Skeletal muscle satellite cell (primary cell): ENCODE measurements around the gene CHADL.
"Not testable (repeated sequence)": the region's sequence is repeated elsewhere in the genome, so short reads cannot be mapped to it uniquely, and the experiment has no call there.

Experiments used
- H3K27me3 ChIP-seq: 2 replicates; pipeline ENCODE4 v1.7.0; 2013; ENCODE audit warnings: low read length; ENCODE audit not compliant: control insufficient read depth, insufficient read depth
- H3K36me3 ChIP-seq: 2 replicates; pipeline ENCODE4 v1.7.0; 2013; ENCODE audit warnings: mild to moderate bottlenecking, control low read depth, low read length; ENCODE audit not compliant: insufficient read depth
- H3K4me1 ChIP-seq: 2 replicates; pipeline ENCODE4 v1.7.0; 2013; ENCODE audit warnings: low read length; ENCODE audit not compliant: control insufficient read depth, insufficient read depth
- H3K4me2 ChIP-seq: 2 replicates; pipeline ENCODE4 v1.7.0; 2013; ENCODE audit warnings: mild to moderate bottlenecking, low read length
- H3K4me3 ChIP-seq: 2 replicates; pipeline ENCODE4 v1.7.0; 2013; ENCODE audit warnings: low read length
- H3K9ac ChIP-seq: 2 replicates; pipeline ENCODE4 v1.7.0; 2013; ENCODE audit warnings: mild to moderate bottlenecking, low read depth, low read length, moderate library complexity
- H3K9me3 ChIP-seq: replicated peaks from 2 replicates; pipeline ENCODE4 v1.7.0; 2013; ENCODE audit warnings: mild to moderate bottlenecking, control low read depth, low read length

The CHADL gene

GRCh38 chr22:41201141-41201540 lies 39.6 kb downstream of the CHADL start:
- no peak overlapping the region for H3K4me2 ChIP-seq
- no peaks in the 10 kb centered on the region for H3K9me3 ChIP-seq
- H3K4me3 ChIP-seq = no peak overlapping the region
- peaks cover 13% of the 10 kb centered on the region for H3K4me1 ChIP-seq
- no peaks in the 10 kb centered on the region for H3K36me3 ChIP-seq
- H3K27me3 ChIP-seq = peaks cover 7% of the 10 kb centered on the region
- no peak overlapping the region for H3K9ac ChIP-seq

- Histone ChIP-seq H3K9me3 (no peaks in the 10 kb centered on the region), H3K36me3 (no peaks in the 10 kb centered on the region), H3K9ac (peak overlapping the region; percentile 31)
Measured at GRCh38 chr22:41198027-41198580, 42.6 kb downstream of the CHADL start.

GRCh38 chr22:41197038-41197972 lies 43.4 kb downstream of the CHADL start:
- Histone ChIP-seq H3K9ac (peak overlapping the region; percentile 31), H3K4me3 (peak overlapping the region; percentile 95), H3K9me3 (no peaks in the 10 kb centered on the region), H3K4me1 (peaks cover 11% of the 10 kb centered on the region), H3K4me2 (peak overlapping the region; percentile 97), H3K27me3 (peaks cover 7% of the 10 kb centered on the region), H3K36me3 (no peaks in the 10 kb centered on the region)

More at GRCh38 chr22:41198027-41198580, 42.6 kb downstream of the CHADL start:
- H3K4me1 ChIP-seq = peaks cover 11% of the 10 kb centered on the region
- peak overlapping the region; percentile 95 for H3K4me3 ChIP-seq
- peaks cover 7% of the 10 kb centered on the region for H3K27me3 ChIP-seq
- H3K4me2 ChIP-seq = peak overlapping the region; percentile 97

- H3K27me3 ChIP-seq = peaks cover 7% of the 10 kb centered on the region
- H3K9me3 ChIP-seq = no peaks in the 10 kb centered on the region
- H3K36me3 ChIP-seq = no peaks in the 10 kb centered on the region
- H3K4me1 ChIP-seq = peaks cover 11% of the 10 kb centered on the region
- H3K9ac ChIP-seq = no peak overlapping the region
- no peak overlapping the region for H3K4me2 ChIP-seq
- H3K4me3 ChIP-seq = no peak overlapping the region
Measured at GRCh38 chr22:41193829-41194228, 46.9 kb downstream of the CHADL start.

GRCh38 chr22:41191467-41191866 lies 49.3 kb downstream of the CHADL start:
- peaks cover under 1% of the 10 kb centered on the region for H3K27me3 ChIP-seq
- H3K9ac ChIP-seq = no peak overlapping the region
- no peaks in the 10 kb centered on the region for H3K9me3 ChIP-seq
- no peak overlapping the region for H3K4me3 ChIP-seq
- no peaks in the 10 kb centered on the region for H3K36me3 ChIP-seq
- H3K4me1 ChIP-seq = no peaks in the 10 kb centered on the region
- no peak overlapping the region for H3K4me2 ChIP-seq

GRCh38 chr22:41184679-41185078 lies 56.1 kb downstream of the CHADL start:
- H3K9me3 ChIP-seq = no peaks in the 10 kb centered on the region
- no peak overlapping the region for H3K4me3 ChIP-seq
- H3K4me2 ChIP-seq = no peak overlapping the region
- H3K4me1 ChIP-seq = peaks cover 22% of the 10 kb centered on the region
- H3K27me3 ChIP-seq = no peaks in the 10 kb centered on the region
- peaks cover 8% of the 10 kb centered on the region for H3K36me3 ChIP-seq
- H3K9ac ChIP-seq = no peak overlapping the region

GRCh38 chr22:41181349-41182241 lies 59.1 kb downstream of the CHADL start:
- peak overlapping the region; percentile 14 for H3K4me2 ChIP-seq
- no peaks in the 10 kb centered on the region for H3K9me3 ChIP-seq
- no peak overlapping the region for H3K4me3 ChIP-seq
- H3K9ac ChIP-seq = no peak overlapping the region
- no peaks in the 10 kb centered on the region for H3K27me3 ChIP-seq
- peaks cover 33% of the 10 kb centered on the region for H3K36me3 ChIP-seq
- peaks cover 22% of the 10 kb centered on the region for H3K4me1 ChIP-seq

GRCh38 chr22:41180926-41181325 lies 59.8 kb downstream of the CHADL start:
- Histone ChIP-seq H3K27me3 (no peaks in the 10 kb centered on the region), H3K36me3 (peaks cover 40% of the 10 kb centered on the region), H3K4me2 (no peak overlapping the region), H3K4me1 (peaks cover 22% of the 10 kb centered on the region), H3K4me3 (no peak overlapping the region), H3K9me3 (no peaks in the 10 kb centered on the region), H3K9ac (no peak overlapping the region)

- H3K4me2 ChIP-seq = not testable (repeated sequence)
- Histone ChIP-seq H3K4me1 (peaks cover 22% of the 10 kb centered on the region), H3K36me3 (peaks cover 46% of the 10 kb centered on the region)
Measured at GRCh38 chr22:41180362-41180761, 60.4 kb downstream of the CHADL start.

More at GRCh38 chr22:41180362-41180761, 60.4 kb downstream of the CHADL start:
- not testable (repeated sequence) for H3K9me3 ChIP-seq, H3K4me3 ChIP-seq, H3K9ac ChIP-seq, H3K27me3 ChIP-seq
